Panc1 (cell line): Measurements from ENCODE around the gene SDC4. TPM values are rescaled to one million over a fixed set of nuclear protein-coding genes. Genes with fewer than 3 reads are reported as not detected.

Experiments used
- ATAC-seq: fragments of 200-7000 bp; cut with Tn5 transposase; 2 replicates; pipeline ENCODE4 v1.9.1; 2020; ENCODE audit warnings: mild to moderate bottlenecking, moderate library complexity
- Bru-seq: library from RNA; stranded (reverse); fragments of 400-500 nt; gene quantifications from one replicate; lab custom pipeline; 2021; lab: Mats Ljungman, UMichigan
- BruChase-seq, 2 experiments: library from RNA; stranded (reverse); fragments of 400-500 nt; gene quantifications; one replicate each; lab custom pipeline; 2021; lab: Mats Ljungman, UMichigan
- BruUV-seq: library from RNA; stranded (reverse); fragments of 400-500 nt; replicated peaks from 2 replicates; lab custom pipeline; 2021; lab: Mats Ljungman, UMichigan
- CTCF ChIA-PET: fragments of 300-600 bp; sonication (Branson Sonifier 250); formaldehyde crosslinking; loops from one replicate; lab custom pipeline; 2022; ENCODE audit warnings: antibody characterized with exemption; lab: Charles Lee
- POLR2A ChIA-PET: fragments of 300-600 bp; sonication (Branson Sonifier 250); formaldehyde crosslinking; loops from one replicate; lab custom pipeline; 2022; ENCODE audit warnings: antibody characterized with exemption; lab: Charles Lee
- DNase-seq: peaks from one replicate; pipeline ENCODE4 v3.0.0-alpha.2; 2010; ENCODE audit warnings: low read depth, low spot score
- H3K27ac ChIP-seq: 2 replicates; pipeline ENCODE4 v1.5.1; 2011; ENCODE audit warnings: mild to moderate bottlenecking, low read length, inconsistent platforms
- H3K27me3 ChIP-seq: fragments of 200-500 bp; sonication (Bioruptor generic); 2 replicates; pipeline ENCODE4 v1.6.0; 2014; ENCODE audit warnings: low read length, inconsistent platforms; ENCODE audit not compliant: control insufficient read depth, insufficient read depth
- H3K36me3 ChIP-seq: fragments of 200-500 bp; sonication (Bioruptor generic); 2 replicates; pipeline ENCODE4 v1.5.1; 2014; ENCODE audit warnings: inconsistent platforms, mild to moderate bottlenecking, low read length, moderate library complexity; ENCODE audit not compliant: control insufficient read depth, insufficient read depth
- H3K4me1 ChIP-seq: 2 replicates; pipeline ENCODE4 v1.5.1; 2011; ENCODE audit warnings: inconsistent platforms, mild to moderate bottlenecking, low read length, moderate library complexity; ENCODE audit not compliant: control insufficient read depth, insufficient read depth
- H3K4me3 ChIP-seq, 2 experiments: 2 replicates each; pipeline ENCODE4 v1.5.1; 2011 to 2012; ENCODE audit warnings: low read depth in 2 of 2, low read length in 2 of 2, mild to moderate bottlenecking in 2 of 2, inconsistent platforms in 1 of 2, moderate library complexity in 1 of 2
- H3K9me3 ChIP-seq: fragments of 200-500 bp; sonication (Bioruptor generic); 2 replicates; pipeline ENCODE4 v1.5.1; 2014; ENCODE audit warnings: low read depth, mild to moderate bottlenecking, inconsistent platforms, low read length, moderate library complexity; ENCODE audit not compliant: control insufficient read depth, insufficient read depth
- POLR2AphosphoS5 ChIP-seq: IDR thresholded peaks from 2 replicates; pipeline ENCODE4 v1.6.1; 2012; ENCODE audit warnings: mild to moderate bottlenecking, low read depth, low read length, moderate library complexity
- REST ChIP-seq, 2 experiments: IDR thresholded peaks; 2 replicates each; pipeline ENCODE4 v1.6.1; 2011 to 2012; ENCODE audit warnings: low read depth in 2 of 2, control low read depth in 1 of 2, low read length in 1 of 2, mild to moderate bottlenecking in 1 of 2, moderate library complexity in 1 of 2; ENCODE audit not compliant: insufficient read depth in 1 of 2
- SIN3A ChIP-seq: IDR thresholded peaks from 2 replicates; pipeline ENCODE4 v1.6.1; 2012; ENCODE audit warnings: low read depth, mild to moderate bottlenecking, low read length, moderate library complexity, borderline replicate concordance; ENCODE audit not compliant: insufficient read depth
- TCF7L2 ChIP-seq: IDR thresholded peaks from 2 replicates; pipeline ENCODE4 v1.6.1; 2011; ENCODE audit warnings: mild to moderate bottlenecking, low read depth, low read length, inconsistent platforms
- in situ Hi-C: cut with HindIII; loops from 2 replicates; pipeline ENCODE4 v1.10.0; 2016; ENCODE audit warnings: low sequenced_read_pairs, low pct_unique_long_range_greater_than_20kb
- intact Hi-C: fragments of 100-400 bp; cut with micrococcal nuclease; formaldehyde crosslinking; loops from one replicate; pipeline ENCODE4 v1.10.0; 2022; ENCODE audit not compliant: unreplicated experiment
- long read RNA-seq: library from polyadenylated mRNA; unstranded; transcript quantifications from one replicate; pipeline ENCODE4 v2.0.0, GENCODE V29; 2021; ENCODE audit not compliant: unreplicated experiment
- polyA plus RNA-seq: library from polyadenylated mRNA; unstranded; fragments of >200 nt; gene quantifications from one replicate; pipeline ENCODE4 v1.2.1, GENCODE V29; 2012; ENCODE audit warnings: missing spikeins; ENCODE audit not compliant: insufficient read length
- total RNA-seq: library from RNA; stranded (reverse); gene quantifications from one replicate; pipeline ENCODE4 v1.2.1, GENCODE V29; 2021; ENCODE audit not compliant: unreplicated experiment
- TF ChIP-seq, protein P1 (sequence below): fragments of 450-650 bp; IDR thresholded peaks from 2 replicates; pipeline ENCODE4 v1.5.1; 2017; ENCODE audit warnings: mild to moderate bottlenecking

The SDC4 gene, protein sequence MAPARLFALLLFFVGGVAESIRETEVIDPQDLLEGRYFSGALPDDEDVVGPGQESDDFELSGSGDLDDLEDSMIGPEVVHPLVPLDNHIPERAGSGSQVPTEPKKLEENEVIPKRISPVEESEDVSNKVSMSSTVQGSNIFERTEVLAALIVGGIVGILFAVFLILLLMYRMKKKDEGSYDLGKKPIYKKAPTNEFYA
- 93.3 TPM for total RNA-seq
- 63.5 TPM for polyA plus RNA-seq
- Bru-seq, nascent RNA, result percentile 92 among the genes with signal in this experiment
- BruChase-seq, experiment 1, labeled RNA remaining after a 2-hour chase, result percentile 95 among the genes with signal in this experiment
- percentile 97 among the genes with signal in this experiment for BruChase-seq, experiment 2, labeled RNA remaining after a 6-hour chase
- long read RNA-seq, transcript SDC4-201 (5 exons, 2,613 nt), result major isoform, 41 of 64 reads
- long read RNA-seq, partial matches to known transcripts, result 1 of 64 reads
- long read RNA-seq, other reads (novel, unspliced or antisense), result 22 of 64 reads

DNA sequence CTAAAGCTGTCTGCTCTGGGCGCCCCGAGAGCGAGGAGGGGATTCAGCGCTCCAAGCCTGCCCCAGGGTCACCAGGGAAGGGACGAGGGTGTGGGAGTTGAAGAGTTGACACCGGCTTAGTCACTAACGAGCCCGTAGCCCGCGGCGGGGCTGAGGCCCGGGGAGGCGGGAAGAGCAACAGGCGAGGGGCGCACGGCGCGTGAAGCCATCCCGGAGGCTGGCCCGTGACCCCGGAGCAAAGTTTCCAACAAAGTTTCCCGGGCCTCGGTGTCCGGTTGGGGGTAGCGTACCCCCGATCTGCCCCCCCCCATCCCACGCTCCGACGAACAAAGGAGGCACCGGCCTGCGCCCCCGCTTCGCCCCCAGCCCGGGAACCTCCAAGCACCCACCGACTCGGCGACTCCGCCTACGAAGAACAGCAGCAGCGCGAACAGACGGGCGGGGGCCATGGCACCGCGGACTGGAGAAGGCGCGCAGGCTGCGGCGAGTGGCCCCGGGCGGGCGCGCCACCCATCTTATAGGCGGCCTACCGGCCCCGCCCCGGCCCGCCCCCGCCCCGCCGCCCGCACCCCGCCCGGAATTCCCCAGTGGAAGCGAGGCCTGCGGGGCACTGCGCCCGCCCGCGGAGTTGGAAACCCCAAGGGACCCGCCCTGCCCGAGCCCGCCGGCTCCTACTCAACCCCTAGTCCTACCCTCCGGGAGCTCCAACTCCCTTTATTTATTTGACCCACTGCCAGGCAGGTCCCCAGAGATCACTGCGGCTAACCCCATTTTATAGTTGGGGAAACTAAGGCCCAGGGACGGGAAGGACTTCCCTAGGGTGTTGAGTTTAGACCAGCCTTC, at the start of gene SDC4:
TSS of gene SDC4 (minus strand) at position 489 of the 843 bp plus-strand sequence. CDS start at position 449, 40 bp downstream.
- no peaks in the 10 kb centered on the region for H3K36me3 ChIP-seq
- no peaks in the 10 kb centered on the region for H3K9me3 ChIP-seq
- ATAC-seq (peak; percentile 81), DNase-seq (no peak)
- H3K4me3 ChIP-seq, result peak within 1 kb of the TSS; percentile 70 to 94
- no TSS peak for BruUV-seq
- intact Hi-C loops (no loop called here), in situ Hi-C loops (no loop called here)
- POLR2A ChIA-PET, result interaction anchor here (1.2 kb wide), 1 partner anchor 13 kb away, joined by 3 read pairs; no protein-coding TSS in a partner anchor
- peak within 1 kb of the TSS; percentile 87 for H3K27ac ChIP-seq
- TF ChIP-seq SIN3A, result peak; percentile 93
- peak; percentile 97 for TF ChIP-seq POLR2AphosphoS5
- TF ChIP-seq TCF7L2, result no peak
- TF ChIP-seq, protein P1, sequence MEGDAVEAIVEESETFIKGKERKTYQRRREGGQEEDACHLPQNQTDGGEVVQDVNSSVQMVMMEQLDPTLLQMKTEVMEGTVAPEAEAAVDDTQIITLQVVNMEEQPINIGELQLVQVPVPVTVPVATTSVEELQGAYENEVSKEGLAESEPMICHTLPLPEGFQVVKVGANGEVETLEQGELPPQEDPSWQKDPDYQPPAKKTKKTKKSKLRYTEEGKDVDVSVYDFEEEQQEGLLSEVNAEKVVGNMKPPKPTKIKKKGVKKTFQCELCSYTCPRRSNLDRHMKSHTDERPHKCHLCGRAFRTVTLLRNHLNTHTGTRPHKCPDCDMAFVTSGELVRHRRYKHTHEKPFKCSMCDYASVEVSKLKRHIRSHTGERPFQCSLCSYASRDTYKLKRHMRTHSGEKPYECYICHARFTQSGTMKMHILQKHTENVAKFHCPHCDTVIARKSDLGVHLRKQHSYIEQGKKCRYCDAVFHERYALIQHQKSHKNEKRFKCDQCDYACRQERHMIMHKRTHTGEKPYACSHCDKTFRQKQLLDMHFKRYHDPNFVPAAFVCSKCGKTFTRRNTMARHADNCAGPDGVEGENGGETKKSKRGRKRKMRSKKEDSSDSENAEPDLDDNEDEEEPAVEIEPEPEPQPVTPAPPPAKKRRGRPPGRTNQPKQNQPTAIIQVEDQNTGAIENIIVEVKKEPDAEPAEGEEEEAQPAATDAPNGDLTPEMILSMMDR, result no peak
- peaks cover 44% of the 10 kb centered on the region for H3K4me1 ChIP-seq
- CTCF ChIA-PET, result interaction anchor here (0.8 to 2.0 kb wide), 3 partner anchors 11 to 89 kb away, joined by 4 to 7 read pairs (median 5); no protein-coding TSS in a partner anchor
- no peaks in the 10 kb centered on the region for H3K27me3 ChIP-seq

DNA sequence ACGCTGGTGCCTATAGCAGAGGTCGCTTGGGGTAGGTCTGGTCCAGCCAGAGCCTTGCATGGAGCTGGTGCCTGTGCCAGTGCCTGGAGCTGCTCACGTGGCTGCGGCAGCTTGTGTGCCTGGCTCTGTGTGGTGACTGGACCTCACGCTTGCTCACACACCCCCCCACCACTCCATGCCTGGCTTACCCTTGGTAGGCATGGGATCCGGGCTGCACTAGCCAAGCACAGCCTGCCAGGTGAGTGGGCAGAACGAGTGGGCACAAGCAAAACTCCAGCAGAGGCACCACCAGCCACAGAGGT, 46.8 kb upstream of the SDC4 start:
- no peak overlapping the region for H3K27ac ChIP-seq
- no TSS peak for BruUV-seq
- POLR2A ChIA-PET, result no interaction called here

More for the DNA sequence above, 46.8 kb upstream of the SDC4 start:
- H3K36me3 ChIP-seq, result no peaks in the 10 kb centered on the region
- intact Hi-C loops (no loop called here), in situ Hi-C loops (no loop called here)
- no peaks in the 10 kb centered on the region for H3K4me1 ChIP-seq
- no peak for TF ChIP-seq POLR2AphosphoS5
- TF ChIP-seq, protein P1, result no peak
- TF ChIP-seq TCF7L2, result no peak
- no peak for TF ChIP-seq REST (IDR thresholded peaks at IDR 0.05; ENCODE audit: insufficient read depth in 1 of 2, low read depth in 2 of 2, low read length in 1 of 2)
- no peak for TF ChIP-seq SIN3A
- no peaks in the 10 kb centered on the region for H3K27me3 ChIP-seq
- DNase-seq, result no peak
- no peak overlapping the region for H3K4me3 ChIP-seq
- CTCF ChIA-PET, result no interaction called here
- peak; percentile 26; the same call in 1 of the 2 replicates for ATAC-seq
- peaks cover 5% of the 10 kb centered on the region; the same call in 1 of the 2 replicates for H3K9me3 ChIP-seq
